HG03442 (cell line): ENCODE data around the gene ACAD8.
"Not testable (repeated sequence)": the region's sequence is repeated elsewhere in the genome, so short reads cannot be mapped to it uniquely, and the experiment has no call there.

Source experiments
- ATAC-seq: cut with Tn5 transposase; IDR thresholded peaks from one replicate; pipeline ENCODE4 v1.9.1; 2021; ENCODE audit warnings: mild to moderate bottlenecking, moderate library complexity; ENCODE audit not compliant: unreplicated experiment

ACAD8 gene

DNA sequence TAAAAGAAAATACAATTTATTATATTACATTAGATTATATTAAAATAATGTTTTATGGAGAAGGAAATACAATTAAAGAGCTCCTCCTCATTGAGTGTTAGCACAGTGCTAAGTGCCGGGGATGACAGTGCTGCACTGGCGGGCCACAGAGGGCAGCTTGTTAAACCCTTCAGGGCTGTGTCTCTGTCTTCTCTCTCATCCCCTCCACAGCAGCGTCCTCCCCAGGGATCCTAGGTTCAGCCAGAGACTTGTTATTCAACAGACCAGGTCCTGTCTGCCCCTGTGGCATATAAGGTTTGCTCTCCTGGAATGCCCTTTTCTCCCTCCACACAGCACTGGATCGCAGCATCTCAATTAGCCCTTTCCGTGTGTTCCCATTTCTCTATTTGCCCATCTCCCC is 14.4 kb upstream of the ACAD8 start:
- ATAC-seq, result no peak

DNA sequence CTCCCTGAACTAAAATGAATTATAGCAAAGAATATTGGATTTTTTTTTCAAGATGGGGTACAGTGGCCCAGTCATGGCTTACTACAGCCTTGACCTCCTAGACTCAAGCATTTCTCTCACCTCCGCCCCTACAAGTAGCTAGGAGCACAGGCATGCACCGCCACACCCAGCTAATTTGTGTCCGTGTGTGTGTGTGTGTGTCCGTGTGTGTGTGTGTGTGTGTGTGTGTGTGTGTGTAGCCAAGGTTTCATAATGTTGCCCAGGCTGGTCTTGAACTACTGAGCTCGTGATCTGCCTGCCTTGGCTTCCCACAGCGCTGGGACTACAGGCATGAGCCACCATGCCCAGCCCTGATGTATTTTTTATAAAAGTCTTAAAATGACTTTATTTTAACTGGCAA is 12.8 kb upstream of the ACAD8 start:
- no peak for ATAC-seq

DNA sequence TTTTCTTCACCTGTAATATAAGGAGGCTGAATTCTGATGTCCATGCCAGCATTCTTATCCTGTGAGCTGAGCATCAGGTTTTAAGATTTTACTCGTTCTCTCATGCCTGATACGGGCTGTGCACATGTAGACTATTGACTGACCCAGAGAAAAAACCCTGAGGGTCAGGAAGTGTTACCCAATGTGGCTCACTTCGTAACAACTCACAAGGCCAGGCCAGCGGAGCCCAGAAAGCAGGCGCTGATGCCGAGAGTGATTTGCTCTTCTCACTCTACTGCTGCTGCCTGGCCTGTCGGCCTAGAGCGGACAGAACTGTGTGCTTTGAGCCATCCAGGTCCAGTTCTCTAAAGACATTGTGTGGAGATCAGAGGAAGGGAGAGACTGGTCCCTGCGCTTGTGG is 11.0 kb upstream of the ACAD8 start:
- ATAC-seq, result no peak

DNA sequence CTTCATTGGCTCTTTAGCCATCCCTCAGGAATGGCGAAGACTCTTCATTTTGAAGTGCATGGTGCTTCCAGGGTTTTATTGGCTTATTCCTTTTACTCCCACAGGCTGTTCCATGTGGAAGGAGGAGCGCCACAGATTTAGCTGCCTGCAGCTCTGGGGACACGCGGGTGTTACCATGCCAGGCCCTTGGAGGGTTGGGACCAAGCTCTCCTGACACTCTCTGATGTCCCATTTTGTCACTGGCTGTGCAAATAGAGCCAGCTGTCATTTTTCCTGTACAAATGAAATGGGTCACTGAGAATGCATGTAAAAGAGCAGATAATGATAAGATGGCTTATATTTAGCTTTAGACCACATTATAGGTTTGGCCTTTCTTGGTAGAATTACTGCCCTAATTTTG is 9.5 kb upstream of the ACAD8 start:
- ATAC-seq, result no peak

DNA sequence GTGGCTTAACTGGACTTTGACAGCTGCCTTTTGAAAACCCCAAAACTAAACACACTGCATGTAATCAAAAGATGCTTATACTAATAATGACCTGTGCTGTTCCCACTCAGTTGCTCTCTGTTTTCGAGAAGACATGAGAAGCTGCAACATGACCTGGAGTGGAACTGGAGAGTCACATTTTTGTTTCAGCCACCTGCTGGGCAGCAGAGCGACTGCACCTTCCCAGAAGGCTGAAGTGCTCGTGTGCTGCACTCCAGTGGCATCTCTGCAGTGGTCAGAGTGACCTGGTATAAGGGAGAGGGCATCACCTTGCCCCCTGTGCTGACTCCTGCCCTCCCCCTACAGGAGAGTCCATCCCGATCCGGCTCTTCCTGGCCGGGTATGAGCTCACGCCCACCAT is 8.8 kb upstream of the ACAD8 start:
- ATAC-seq, result peak; percentile 84

DNA sequence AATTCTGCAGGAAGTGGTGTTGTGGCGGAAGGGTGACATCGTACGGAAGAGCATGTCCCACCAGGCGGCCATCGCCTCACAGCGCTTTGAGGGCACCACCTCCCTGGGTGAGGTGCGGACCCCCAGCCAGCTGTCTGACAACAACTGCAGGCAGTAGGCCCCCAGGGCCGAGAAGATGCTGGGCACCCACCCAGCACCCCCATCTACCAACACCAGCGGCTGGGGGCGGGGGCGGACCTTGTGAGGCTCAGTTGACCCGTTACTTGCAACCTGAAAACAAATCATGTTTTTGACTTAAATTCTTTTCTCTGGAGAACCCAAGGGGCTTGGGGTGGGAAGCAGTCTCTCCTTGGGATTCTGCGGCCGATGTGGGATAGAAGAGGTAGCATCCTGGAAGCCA is 7.9 kb upstream of the ACAD8 start:
- ATAC-seq, result no peak

DNA sequence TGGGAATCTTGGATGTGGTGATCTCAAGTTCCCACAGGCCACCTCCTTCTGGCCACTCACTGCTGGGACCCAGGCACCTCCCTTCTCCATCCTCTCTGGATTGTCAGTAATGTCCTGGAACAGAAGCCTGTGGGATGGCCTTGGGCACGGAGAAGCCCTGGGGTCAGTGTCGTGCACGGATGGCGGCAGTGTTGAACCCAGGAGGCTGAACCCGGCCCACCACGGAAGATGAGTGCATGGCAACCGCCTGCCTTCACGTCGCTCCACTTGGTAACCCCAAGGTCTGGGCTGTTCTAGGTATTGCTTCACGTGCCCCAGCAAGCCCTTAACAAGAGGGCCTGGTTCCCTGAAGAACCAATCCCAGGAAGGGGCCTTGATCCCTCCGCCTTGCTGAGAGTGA is 7.3 kb upstream of the ACAD8 start:
- no peak for ATAC-seq

DNA sequence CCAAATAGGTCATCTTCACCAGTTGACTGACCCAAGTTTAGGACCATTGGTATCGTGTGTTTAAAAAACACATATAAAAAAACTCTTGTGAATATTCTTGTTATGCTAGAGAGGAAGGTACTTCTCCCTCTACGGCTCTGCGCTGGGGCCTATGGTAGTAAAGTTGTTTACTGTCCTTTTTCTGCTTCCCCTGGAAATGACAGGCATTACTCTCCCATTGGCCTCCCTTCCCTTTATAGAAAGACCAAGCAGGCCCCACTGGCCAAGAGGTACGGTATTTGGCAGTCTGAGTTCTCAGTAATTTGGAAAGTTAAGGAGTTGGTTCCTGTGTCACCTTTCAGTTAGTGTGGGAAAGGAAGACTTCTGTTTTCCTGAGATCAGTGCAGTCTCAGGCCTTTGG is 6.7 kb upstream of the ACAD8 start:
- ATAC-seq, result no peak

DNA sequence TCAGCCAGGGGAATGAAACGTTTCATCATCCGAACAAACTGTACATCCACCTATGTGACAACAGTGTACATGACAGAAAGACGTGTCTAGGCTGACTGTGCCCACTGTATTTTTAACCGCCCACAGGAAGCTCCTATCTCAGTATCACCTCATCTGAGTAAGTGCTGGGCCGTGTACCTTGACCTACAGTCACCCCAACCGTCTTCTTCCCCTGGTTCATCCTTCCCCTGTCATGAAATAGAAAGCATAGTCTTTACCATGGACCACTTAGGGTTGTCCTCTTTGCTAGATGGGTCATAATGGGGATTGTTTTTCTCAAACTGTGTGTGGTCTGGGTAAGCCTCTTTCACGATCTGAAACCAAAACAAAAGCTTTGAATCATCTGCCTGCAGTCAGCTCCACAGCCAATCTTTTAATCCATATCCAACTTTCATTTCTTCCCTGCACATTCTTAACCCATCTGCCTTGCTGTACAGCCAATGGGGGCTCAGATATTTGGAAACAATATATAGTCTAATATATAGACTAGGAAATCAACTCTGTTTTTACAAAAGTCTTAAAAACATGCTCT is 4.4 kb upstream of the ACAD8 start:
- no peak for ATAC-seq

DNA sequence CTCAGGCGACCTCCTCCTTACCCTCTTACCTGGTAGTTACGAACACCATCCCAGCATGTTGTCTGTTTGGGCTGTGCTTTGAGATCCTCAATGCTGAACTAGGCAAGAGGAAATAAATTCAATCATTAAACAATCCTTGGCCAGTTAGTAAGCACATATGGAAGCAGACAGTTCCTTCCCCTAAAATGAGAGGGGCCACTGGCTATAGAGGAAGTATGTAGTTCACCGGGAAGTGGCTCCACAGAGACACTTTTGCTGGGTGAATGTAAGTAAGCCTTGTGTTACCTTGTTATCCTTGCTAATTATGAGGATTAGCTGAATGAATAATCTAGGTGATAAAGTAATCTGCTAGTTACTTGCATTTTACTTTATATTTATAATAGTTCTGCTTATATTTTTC is 3.1 kb upstream of the ACAD8 start:
- no peak for ATAC-seq

DNA sequence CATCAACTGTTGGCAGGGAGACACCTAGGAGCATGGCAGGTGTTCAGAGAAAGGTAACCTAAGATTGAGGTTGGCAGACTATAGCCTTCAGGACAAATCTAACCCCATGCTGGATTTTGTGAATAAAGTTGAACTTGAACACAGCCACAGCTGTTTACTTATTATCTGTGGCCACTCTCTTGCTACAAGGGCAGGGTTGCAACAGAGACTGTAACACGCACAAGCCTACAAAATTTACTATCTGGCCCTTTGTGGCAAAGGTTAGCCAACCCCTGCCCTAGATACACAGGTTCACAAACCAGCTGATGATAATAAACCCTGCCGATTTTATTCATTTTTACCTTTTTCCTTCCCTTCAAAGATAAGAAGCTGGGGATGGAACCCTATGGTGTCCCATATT is 2.7 kb upstream of the ACAD8 start:
- no peak for ATAC-seq

DNA sequence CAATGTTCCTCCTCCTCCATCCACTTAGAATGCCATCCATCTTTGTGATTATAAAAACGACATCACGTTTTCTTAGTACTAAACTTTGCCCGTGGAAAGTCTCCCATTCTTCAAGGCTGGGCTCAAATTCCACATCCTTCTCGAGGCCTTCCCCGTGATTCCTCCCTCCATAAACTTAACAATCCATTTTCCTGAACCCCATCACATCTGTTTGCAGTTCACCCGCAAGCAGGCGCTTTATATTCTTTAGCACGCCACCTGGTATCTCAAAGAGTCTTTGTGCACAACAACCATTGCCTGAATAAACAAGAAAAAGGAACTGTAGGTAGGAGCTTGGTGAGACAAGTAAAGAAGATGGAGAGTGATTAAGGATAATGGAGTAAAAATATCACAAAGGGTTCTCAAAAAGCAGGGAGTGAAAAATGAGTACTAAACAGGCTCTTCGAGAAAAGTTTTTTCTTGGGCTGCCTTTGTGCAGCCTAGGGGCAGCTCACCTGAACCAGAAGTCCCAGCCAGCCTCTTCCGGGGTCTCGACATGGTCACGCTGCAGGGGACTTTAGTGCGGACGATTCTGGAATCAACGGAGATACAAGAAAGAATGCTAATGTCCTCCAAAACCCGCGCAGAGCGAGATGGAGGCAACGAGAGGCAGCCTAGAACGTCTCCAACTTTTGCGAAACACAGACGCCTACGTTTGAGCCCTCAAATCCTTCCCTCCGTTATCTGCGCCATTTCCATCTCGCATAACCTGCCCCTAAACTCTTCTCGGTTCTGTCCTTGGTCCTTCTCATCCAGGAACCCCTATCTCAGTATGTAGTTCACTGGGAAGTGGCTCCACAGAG is 801 bp upstream of the ACAD8 start:
- peak; percentile 29 for ATAC-seq

DNA sequence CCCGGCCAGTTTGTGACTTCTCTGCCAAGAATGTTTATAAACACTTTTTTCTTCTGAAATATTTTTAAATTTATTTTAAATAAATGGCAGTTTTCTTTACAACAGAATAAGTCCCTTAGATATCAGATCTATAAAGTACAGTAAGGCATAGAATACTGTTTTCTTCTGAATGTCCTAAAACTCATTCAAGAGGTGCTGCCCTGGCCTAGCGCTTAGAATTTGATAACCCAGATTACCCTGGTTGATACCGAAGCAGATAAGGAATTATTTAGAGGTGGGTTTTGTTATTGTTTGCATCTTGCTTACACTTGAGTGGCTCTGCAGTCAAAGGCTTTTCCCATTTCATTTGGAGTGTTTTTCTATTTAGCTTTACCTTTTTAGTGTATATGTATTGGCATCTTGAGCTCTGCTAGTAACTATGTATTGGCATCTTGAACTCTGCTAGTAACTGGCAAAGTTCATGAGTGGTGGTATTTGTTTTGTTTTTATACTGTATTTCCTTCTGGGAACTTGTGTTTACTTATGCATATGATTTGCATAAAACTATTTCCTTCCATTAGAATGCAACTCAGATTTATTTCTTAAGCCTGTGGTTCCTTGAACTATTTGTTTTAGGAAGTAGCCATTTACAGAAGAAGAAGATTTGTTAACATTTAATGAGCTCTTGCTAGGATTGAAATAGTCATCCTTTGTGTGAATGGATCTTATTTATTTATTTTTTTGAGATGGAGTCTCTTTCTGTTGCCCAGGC is 1.2 kb downstream of the ACAD8 start:
- no peak for ATAC-seq

DNA sequence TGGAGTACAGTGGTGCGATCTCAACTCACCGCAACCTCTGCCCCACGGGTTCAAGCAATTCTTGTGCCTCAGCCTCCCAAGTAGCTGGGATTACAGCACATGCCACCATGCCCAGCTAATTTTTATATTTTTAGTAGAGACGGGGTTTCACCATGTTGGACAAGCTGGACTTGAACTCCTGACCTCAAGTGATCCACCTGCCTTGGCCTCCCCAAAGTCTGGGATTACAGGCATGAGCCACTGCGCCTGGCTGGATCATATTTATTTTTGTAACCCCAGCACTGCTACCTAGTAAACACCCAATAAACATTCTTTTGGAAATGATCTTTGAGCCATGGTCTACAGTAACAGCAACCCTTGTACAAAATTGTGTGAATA is 1.8 kb downstream of the ACAD8 start:
- not testable (repeated sequence) for ATAC-seq

DNA sequence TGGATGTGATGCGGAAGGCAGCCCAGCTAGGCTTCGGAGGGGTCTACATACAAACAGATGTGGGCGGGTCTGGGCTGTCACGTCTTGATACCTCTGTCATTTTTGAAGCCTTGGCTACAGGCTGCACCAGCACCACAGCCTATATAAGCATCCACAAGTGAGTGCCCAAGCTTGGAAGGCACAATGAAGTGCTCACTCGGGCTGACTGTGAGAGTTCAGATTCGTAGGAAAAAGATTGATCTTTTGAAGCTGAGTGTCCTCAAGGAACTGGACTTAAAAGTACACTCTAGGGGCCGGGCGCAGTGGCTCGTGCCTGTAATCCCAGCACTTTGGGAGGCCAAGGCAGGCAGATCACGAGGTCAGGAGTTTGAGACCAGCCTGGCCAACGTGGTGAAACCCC is 3.7 kb downstream of the ACAD8 start:
- ATAC-seq, result no peak

DNA sequence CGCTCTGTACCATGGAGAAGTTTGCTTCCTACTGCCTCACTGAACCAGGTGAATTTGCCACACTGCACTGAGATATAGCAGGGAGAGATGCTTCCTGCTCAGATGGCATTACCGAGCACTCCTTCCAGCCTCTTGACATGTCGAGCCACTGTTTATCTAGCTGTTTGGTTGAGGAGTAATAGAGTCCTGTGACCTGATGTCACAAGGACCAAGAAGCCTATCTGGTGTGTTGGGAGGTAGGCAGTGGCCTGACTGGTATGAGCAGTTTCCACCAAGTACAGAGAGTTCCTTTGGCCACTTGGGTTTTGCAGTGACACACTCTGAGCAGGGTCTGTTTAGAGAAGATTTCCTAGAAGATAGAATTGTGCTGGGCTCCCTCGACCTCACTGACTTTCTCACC is 5.2 kb downstream of the ACAD8 start:
- ATAC-seq, result no peak

DNA sequence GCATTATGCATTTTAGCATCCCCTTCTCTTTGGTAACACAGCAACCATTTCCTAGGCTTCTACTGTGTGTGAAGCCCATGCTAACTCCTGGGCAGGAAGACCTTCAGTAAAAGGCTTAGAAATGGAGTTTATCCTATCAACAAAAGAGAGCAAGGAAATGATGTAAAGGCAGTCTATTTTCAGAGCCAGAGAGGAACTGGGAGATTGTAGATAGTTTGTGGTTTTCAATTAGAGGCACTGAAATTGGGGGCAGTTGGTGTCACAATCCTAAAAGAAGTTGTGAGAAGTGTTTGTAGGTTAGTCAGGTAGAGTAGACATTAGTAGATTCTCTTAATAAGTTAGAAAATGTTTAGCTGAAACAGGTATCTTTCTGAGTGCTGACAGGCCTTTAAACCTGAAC is 7.1 kb downstream of the ACAD8 start:
- ATAC-seq, result no peak

DNA sequence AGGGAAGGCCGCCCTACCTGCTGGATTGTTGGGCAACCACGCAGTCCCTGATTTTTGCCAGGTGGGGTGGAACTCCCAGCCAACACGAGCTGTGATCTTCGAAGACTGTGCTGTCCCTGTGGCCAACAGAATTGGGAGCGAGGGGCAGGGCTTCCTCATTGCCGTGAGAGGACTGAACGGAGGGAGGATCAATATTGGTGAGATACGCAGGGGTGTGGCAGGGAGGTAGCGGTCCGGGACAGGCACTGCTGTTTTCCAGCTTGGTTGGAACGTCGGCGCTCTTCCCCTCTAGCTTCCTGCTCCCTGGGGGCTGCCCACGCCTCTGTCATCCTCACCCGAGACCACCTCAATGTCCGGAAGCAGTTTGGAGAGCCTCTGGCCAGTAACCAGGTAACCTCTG is 7.6 kb downstream of the ACAD8 start:
- no peak for ATAC-seq

DNA sequence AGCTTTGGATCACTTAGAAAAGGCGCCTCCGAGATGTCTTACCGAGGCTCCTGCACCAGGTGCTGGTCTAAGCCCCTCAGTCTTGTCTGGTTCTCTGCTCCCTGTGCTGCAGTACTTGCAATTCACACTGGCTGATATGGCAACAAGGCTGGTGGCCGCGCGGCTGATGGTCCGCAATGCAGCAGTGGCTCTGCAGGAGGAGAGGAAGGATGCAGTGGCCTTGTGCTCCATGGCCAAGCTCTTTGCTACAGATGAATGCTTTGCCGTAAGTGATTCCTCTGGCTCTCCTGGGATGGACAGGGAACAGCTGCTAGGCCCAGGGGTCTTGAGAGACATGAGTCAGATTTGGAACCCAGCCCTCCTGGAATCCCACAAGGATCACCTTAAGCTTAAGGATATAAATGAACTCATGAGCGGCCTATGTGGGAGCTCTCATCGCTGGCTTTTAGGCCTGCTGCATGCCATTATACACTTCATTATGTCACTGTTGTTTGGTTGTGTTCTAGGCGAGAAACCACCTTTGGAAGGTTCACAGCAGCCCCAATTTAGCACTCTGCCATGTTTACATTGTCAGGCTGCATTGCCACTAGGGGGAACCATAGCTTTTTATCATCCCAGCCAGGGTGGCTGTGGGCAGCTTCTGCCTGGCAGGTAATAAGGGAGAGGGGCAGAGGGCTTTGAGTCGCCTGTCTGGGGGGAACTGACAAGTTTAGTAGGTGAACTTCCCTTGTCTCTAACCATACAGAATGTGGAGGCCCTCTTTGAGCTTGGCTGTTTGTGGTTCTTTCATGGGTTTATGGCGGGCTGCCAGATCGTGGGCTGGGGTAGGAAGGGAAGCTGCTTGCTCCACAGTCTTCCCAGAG is 8.5 kb downstream of the ACAD8 start:
- no peak for ATAC-seq

DNA sequence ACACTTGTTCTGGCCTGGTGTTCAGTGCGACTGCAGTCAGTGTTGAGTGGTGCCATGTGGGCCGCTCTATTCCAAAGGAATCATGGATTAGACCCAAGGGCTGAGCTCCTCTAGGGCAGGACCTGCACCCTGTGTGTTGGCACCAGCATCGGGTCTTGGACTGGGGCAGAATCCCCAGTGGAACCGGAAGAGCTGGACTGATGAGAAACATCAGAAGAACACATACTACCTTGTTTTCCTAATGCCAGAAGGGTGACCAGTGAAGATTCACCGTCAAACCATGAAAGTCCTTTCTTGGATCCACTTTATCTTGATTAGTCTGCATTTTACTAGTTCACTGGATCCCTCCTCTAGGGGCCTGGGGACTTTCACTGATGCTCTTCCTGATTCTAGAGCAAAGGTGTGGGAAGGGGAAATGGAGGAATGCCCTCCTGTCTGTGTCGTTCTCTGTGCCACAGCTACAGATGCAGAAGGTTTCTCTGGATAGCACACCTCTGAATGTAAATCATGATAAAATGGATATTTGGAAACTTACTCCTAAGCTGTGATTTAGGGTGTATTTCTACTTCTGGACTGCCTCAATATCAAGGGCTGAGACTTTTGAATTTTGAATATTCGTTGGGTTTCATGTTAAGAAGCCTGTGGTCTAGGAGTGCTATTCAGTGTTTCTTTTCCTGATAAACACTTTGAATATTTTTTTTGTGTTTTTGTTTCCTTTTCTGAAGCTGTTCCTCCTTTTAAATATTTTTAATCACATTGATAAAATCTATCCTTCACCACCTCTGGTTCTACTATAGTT is 11.8 kb downstream of the ACAD8 start:
- no peak for ATAC-seq
